Colonic mucosa (tissue), 4 donors: ENCODE data around the gene FMO5. TPM values are rescaled to one million over a fixed set of nuclear protein-coding genes. Genes with fewer than 3 reads are reported as not detected.
"Not testable (repeated sequence)": the region's sequence is repeated elsewhere in the genome, so short reads cannot be mapped to it uniquely, and the experiment has no call there.

Experiments used
- DNase-seq: peaks from one replicate; pipeline ENCODE4 v3.0.0-alpha.2; 2020
- H3K27ac ChIP-seq: fragments of 200-600 bp; one replicate; pipeline ENCODE4 v1.8.0; 2021
- H3K27me3 ChIP-seq: fragments of 200-600 bp; one replicate; pipeline ENCODE4 v1.8.0; 2021
- H3K36me3 ChIP-seq: fragments of 200-600 bp; one replicate; pipeline ENCODE4 v1.8.0; 2021
- H3K4me1 ChIP-seq: fragments of 200-600 bp; one replicate; pipeline ENCODE4 v1.8.0; 2021; ENCODE audit warnings: mild to moderate bottlenecking
- H3K4me3 ChIP-seq: fragments of 200-600 bp; one replicate; pipeline ENCODE4 v1.8.0; 2021
- H3K9ac ChIP-seq, 2 donors: one replicate each; pipeline ENCODE4 v1.7.0; 2013; ENCODE audit warnings: control low read depth in 2 of 2, low read depth in 2 of 2, low read length in 2 of 2
- H3K9me3 ChIP-seq: fragments of 200-600 bp; one replicate; pipeline ENCODE4 v1.8.0; 2021
- intact Hi-C: fragments of 100-400 bp; cut with DNase I; formaldehyde crosslinking; loops from one replicate; pipeline ENCODE4 v1.14.1; 2022
- total RNA-seq, 2 donors: library from RNA; stranded (reverse); fragmentation: NEBNext Ultra II Directional in 1 of 2; extraction: Animal tissue kit (Norgen Biotek cat#: 25700) in 1 of 2; gene quantifications; one replicate each; pipeline ENCODE4 v1.2.1, GENCODE V29; 2021
- TF ChIP-seq, protein P1 (sequence below): fragments of 200-600 bp; IDR thresholded peaks from one replicate; pipeline ENCODE4 v1.8.0; 2022; ENCODE audit warnings: antibody characterized with exemption, mild to moderate bottlenecking
- donor health status: healthy.
- donor health status: DM: no; HTN: no; CAD: no.
- donor health status: DM: no; HTN: no; CAD: no.

Gene FMO5
- total RNA-seq, 2 donors from 2014 or later, result 22.9 to 65.6 TPM

DNA sequence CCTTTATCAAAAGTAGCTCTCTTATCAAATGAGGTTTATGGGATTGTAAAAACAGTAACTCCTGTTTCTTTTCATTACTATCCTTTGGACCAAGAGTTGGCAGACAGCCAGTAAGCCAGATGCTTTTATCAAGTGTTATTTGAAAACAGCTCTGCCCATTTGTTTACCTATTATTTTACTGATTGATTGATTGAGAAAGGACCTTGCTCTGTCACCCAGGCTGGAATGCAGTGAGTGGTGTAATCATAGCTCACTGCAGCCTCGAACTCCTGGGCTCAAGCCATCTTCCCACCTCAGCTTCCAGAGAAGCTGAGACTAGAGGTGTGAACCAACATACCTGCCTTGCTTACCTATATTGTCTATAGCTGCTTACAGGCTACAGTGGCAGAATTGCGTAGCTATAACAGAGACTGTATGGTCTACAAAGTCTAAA is 56.5 kb downstream of the FMO5 start:
- Histone ChIP-seq H3K36me3 (no peaks in the 10 kb centered on the region), H3K4me1 (peaks cover 15% of the 10 kb centered on the region), H3K9ac (no peak overlapping the region), H3K27me3 (no peaks in the 10 kb centered on the region), H3K27ac (peak overlapping the region; percentile 27), H3K9me3 (no peaks in the 10 kb centered on the region), H3K4me3 (no peak overlapping the region)
- TF ChIP-seq, protein P1, sequence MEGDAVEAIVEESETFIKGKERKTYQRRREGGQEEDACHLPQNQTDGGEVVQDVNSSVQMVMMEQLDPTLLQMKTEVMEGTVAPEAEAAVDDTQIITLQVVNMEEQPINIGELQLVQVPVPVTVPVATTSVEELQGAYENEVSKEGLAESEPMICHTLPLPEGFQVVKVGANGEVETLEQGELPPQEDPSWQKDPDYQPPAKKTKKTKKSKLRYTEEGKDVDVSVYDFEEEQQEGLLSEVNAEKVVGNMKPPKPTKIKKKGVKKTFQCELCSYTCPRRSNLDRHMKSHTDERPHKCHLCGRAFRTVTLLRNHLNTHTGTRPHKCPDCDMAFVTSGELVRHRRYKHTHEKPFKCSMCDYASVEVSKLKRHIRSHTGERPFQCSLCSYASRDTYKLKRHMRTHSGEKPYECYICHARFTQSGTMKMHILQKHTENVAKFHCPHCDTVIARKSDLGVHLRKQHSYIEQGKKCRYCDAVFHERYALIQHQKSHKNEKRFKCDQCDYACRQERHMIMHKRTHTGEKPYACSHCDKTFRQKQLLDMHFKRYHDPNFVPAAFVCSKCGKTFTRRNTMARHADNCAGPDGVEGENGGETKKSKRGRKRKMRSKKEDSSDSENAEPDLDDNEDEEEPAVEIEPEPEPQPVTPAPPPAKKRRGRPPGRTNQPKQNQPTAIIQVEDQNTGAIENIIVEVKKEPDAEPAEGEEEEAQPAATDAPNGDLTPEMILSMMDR, result no peak
- intact Hi-C loops, result no loop called here
- DNase-seq, result peak; percentile 81

DNA sequence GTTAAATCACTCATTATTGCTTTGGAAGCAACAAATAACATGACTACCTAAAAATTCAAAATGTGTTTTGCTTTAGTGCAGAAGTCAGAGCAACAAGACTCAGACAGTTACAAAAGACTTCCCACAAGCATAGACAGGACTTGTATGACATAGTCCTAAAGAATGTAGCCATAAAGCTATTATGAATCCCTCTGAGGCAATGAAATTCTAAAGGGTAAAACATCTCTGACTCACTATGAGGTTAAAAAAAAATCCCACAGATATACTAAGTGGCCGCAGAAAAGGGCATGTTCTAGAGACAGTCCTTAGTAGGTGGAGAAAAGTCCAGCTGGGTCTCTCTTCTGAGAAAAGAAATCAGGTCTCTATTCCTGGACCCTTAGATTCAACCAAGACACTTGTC is 57.8 kb downstream of the FMO5 start:
- Histone ChIP-seq H3K4me1 (peaks cover 13% of the 10 kb centered on the region), H3K9ac (no peak overlapping the region), H3K27me3 (no peaks in the 10 kb centered on the region), H3K4me3 (no peak overlapping the region), H3K27ac (peak overlapping the region; percentile 27), H3K36me3 (no peaks in the 10 kb centered on the region), H3K9me3 (no peaks in the 10 kb centered on the region)
- TF ChIP-seq, protein P1, result no peak
- intact Hi-C loops, result no loop called here
- DNase-seq, result no peak

DNA sequence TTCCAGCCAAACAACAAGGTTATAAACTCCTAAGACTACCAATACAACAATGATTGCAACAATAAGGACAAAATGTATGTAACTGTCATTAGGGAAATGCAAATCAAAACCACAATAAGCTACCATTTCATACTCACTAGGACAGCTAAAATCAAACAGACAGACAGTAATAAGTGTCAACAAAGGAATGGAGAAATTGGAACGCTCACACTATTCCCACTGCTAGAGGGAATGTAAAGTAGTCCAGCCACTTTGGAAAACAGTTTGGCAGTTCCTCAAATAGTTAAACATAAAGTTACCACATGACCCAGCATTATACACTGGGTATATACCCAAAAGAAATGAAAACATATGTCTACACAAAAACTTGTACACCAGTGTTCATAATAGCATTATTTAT is 62.1 kb downstream of the FMO5 start:
- Histone ChIP-seq H3K4me3 (no peak overlapping the region), H3K27ac (no peak overlapping the region), H3K27me3 (no peaks in the 10 kb centered on the region), H3K36me3 (no peaks in the 10 kb centered on the region), H3K9ac (no peak overlapping the region), H3K9me3 (no peaks in the 10 kb centered on the region), H3K4me1 (peaks cover 9% of the 10 kb centered on the region)
- no peak for DNase-seq
- TF ChIP-seq, protein P1, result no peak
- intact Hi-C loops, result no loop called here

DNA sequence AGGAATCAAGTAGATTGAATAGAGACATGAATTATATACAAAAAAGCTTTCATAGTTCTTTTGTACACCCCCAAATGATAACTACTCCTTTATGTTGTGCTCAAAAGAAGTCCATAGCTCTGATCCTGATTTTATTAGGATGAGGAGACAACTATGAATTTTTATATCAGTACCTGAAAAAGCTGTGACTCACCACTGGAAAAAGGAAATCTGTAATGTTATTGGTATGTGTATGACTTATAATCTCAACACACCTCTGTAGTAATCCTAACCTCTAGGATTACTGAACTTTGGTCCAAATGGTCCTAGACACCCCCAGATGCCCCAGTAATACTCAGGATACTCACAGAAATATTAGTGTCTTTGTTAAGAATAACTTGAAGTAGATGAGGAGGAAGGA is 63.0 kb downstream of the FMO5 start:
- no peaks in the 10 kb centered on the region for H3K27me3 ChIP-seq
- DNase-seq, result no peak
- intact Hi-C loops, result no loop called here
- TF ChIP-seq, protein P1, result no peak
- H3K4me3 ChIP-seq, result no peak overlapping the region
- H3K4me1 ChIP-seq, result peaks cover 4% of the 10 kb centered on the region
- no peaks in the 10 kb centered on the region for H3K36me3 ChIP-seq
- H3K27ac ChIP-seq, result no peak overlapping the region
- no peaks in the 10 kb centered on the region for H3K9me3 ChIP-seq
- H3K9ac ChIP-seq, result no peak overlapping the region

DNA sequence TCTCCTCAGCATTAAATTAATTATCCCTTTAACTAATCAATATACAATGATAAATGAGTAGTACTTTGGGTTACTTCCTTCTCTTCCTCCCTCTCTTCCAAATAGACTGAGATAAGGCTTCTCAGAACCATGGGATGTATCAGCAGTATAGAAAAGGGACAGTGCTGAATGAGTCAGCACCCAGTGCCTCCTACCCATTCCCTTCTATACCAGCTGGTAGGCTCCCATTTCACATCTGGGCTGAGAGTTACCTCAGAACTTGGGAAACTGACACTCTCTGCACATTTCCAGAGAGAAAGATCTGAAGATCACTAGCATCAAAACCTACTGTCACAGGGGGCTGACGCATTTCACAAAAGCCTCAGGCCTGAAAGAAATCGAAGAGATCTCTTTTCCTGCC is 68.0 kb downstream of the FMO5 start:
- H3K4me1 ChIP-seq, intact Hi-C loops, H3K9ac ChIP-seq, H3K27me3 ChIP-seq, H3K9me3 ChIP-seq, H3K27ac ChIP-seq, DNase-seq, H3K36me3 ChIP-seq, H3K4me3 ChIP-seq: not testable (repeated sequence)

DNA sequence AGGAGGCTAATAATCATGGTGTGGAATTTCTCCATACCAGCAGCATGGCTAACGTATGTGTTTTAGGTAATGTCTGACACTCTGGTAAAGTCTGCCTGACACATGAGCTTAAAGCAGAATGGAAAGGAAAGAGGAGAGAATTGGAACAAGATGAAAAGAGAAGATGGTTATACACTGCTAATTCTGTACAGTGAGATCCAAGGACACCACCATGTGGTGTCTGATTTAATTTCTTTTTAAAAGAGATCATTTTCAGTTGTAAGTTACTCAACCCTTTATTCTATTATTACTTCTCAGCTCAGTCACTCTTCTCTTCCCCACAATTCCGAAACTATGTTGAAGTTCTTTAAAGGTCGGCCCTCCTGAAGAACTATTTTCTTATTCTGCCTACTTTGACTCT is 68.5 kb downstream of the FMO5 start:
- H3K36me3 ChIP-seq, result no peaks in the 10 kb centered on the region
- no peaks in the 10 kb centered on the region for H3K4me1 ChIP-seq
- no peak overlapping the region for H3K9ac ChIP-seq
- TF ChIP-seq, protein P1, result no peak
- H3K27me3 ChIP-seq, result no peaks in the 10 kb centered on the region
- no peak for DNase-seq
- intact Hi-C loops, result no loop called here
- no peak overlapping the region for H3K27ac ChIP-seq
- H3K4me3 ChIP-seq, result no peak overlapping the region
- H3K9me3 ChIP-seq, result no peaks in the 10 kb centered on the region
